IMR-90 (cell line): ENCODE data around the gene MPZL3. TPM values are rescaled to one million over a fixed set of nuclear protein-coding genes. Genes with fewer than 3 reads are reported as not detected.

Experiments
- ATAC-seq: fragments of 200-7000 bp; cut with Tn5 transposase; 2 replicates; pipeline ENCODE4 v1.9.1; 2020; ENCODE audit warnings: low read depth, mild to moderate bottlenecking, moderate library complexity
- BruUV-seq: library from RNA; stranded (reverse); fragments of 400-500 nt; replicated peaks from 2 replicates; lab custom pipeline; 2021; lab: Mats Ljungman, UMichigan
- CTCF ChIA-PET: fragments of 300-600 bp; formaldehyde crosslinking; extraction: SDS; loops from one replicate; lab custom pipeline; 2021; ENCODE audit warnings: antibody characterized with exemption; lab: Yijun Ruan, JAX
- POLR2A ChIA-PET: fragments of 300-600 bp; sonication (Branson Sonifier 250); formaldehyde crosslinking; loops from one replicate; lab custom pipeline; 2022; ENCODE audit warnings: antibody characterized with exemption; ENCODE audit not compliant: unreplicated experiment; lab: Charles Lee
- DNase-seq: peaks from one replicate; pipeline ENCODE4 v3.0.0; 2013
- H2AFZ ChIP-seq: replicated peaks from 2 replicates; pipeline ENCODE3; 2013; ENCODE audit warnings: low read length, mild to moderate bottlenecking; ENCODE audit not compliant: poor library complexity
- H2AK5ac ChIP-seq: 2 replicates; pipeline ENCODE4 v1.6.1; 2013; ENCODE audit warnings: low read depth, low read length, inconsistent platforms
- H2AK9ac ChIP-seq: replicated peaks from 2 replicates; pipeline ENCODE3; 2013; ENCODE audit warnings: mild to moderate bottlenecking, low read depth, low read length, moderate library complexity; ENCODE audit not compliant: poor library complexity
- H2BK120ac ChIP-seq: 2 replicates; pipeline ENCODE4 v1.6.1; 2013; ENCODE audit warnings: low read depth, low read length, inconsistent platforms
- H2BK15ac ChIP-seq: 3 replicates; pipeline ENCODE4 v1.6.1; 2013; ENCODE audit warnings: low read depth, low read length, inconsistent platforms
- H2BK20ac ChIP-seq: 2 replicates; pipeline ENCODE4 v1.6.1; 2013; ENCODE audit warnings: low read depth, mild to moderate bottlenecking, inconsistent platforms, low read length, moderate library complexity
- H2BK5ac ChIP-seq: 2 replicates; pipeline ENCODE4 v1.6.1; 2013; ENCODE audit warnings: mild to moderate bottlenecking, low read depth, low read length, inconsistent platforms; ENCODE audit not compliant: poor library complexity, severe bottlenecking
- H3K14ac ChIP-seq: replicated peaks from 2 replicates; pipeline ENCODE4 v1.6.1; 2013; ENCODE audit warnings: low read depth, low read length, inconsistent platforms
- H3K18ac ChIP-seq: 2 replicates; pipeline ENCODE4 v1.6.1; 2013; ENCODE audit warnings: low read depth, low read length, control low read depth
- H3K23ac ChIP-seq: 2 replicates; pipeline ENCODE4 v1.6.1; 2013; ENCODE audit warnings: low read depth, low read length, inconsistent platforms
- H3K27ac ChIP-seq: 2 replicates; pipeline ENCODE4 v1.5.1; 2013; ENCODE audit warnings: mild to moderate bottlenecking, control low read depth, low read length; ENCODE audit not compliant: insufficient read depth
- H3K27me3 ChIP-seq: 2 replicates; pipeline ENCODE4 v1.6.1; 2013; ENCODE audit warnings: low read length; ENCODE audit not compliant: control insufficient read depth, insufficient read depth
- H3K36me3 ChIP-seq: 2 replicates; pipeline ENCODE4 v1.6.1; 2013; ENCODE audit warnings: low read length, mixed read lengths; ENCODE audit not compliant: control insufficient read depth, insufficient read depth
- H3K4ac ChIP-seq: 2 replicates; pipeline ENCODE4 v1.6.1; 2013; ENCODE audit warnings: low read depth, low read length, inconsistent platforms
- H3K4me1 ChIP-seq: 2 replicates; pipeline ENCODE4 v1.6.1; 2013; ENCODE audit warnings: low read length, mixed read lengths; ENCODE audit not compliant: control insufficient read depth, insufficient read depth
- H3K4me2 ChIP-seq: 2 replicates; pipeline ENCODE4 v1.6.1; 2013; ENCODE audit warnings: low read depth, mild to moderate bottlenecking, control low read depth, low read length, moderate library complexity
- H3K4me3 ChIP-seq: 2 replicates; pipeline ENCODE4 v1.5.1; 2013; ENCODE audit warnings: low read depth, mild to moderate bottlenecking, control low read depth, low read length, moderate library complexity; ENCODE audit not compliant: insufficient read depth
- H3K56ac ChIP-seq: 2 replicates; pipeline ENCODE4 v1.6.1; 2013; ENCODE audit warnings: low read length, inconsistent platforms; ENCODE audit not compliant: insufficient read depth; ENCODE audit errors: extremely low read depth
- H3K79me1 ChIP-seq, 2 experiments: 2 replicates each; pipeline ENCODE4 v1.6.1; 2013; ENCODE audit warnings: low read length in 2 of 2, inconsistent platforms in 1 of 2, low read depth in 1 of 2
- H3K9ac ChIP-seq: 2 replicates; pipeline ENCODE4 v1.6.1; 2013; ENCODE audit warnings: low read depth, low read length, control low read depth
- H3K9me1 ChIP-seq: 2 replicates; pipeline ENCODE4 v1.6.1; 2013; ENCODE audit warnings: low read length, inconsistent platforms; ENCODE audit not compliant: insufficient read depth
- H3K9me3 ChIP-seq: 2 replicates; pipeline ENCODE4 v1.6.1; 2013; ENCODE audit warnings: low read length; ENCODE audit not compliant: control insufficient read depth, insufficient read depth
- H4K20me1 ChIP-seq: 2 replicates; pipeline ENCODE4 v1.6.1; 2013; ENCODE audit warnings: low read length, inconsistent platforms; ENCODE audit not compliant: insufficient read depth
- H4K5ac ChIP-seq: 2 replicates; pipeline ENCODE4 v1.6.1; 2013; ENCODE audit warnings: mild to moderate bottlenecking, low read depth, low read length, control low read depth
- H4K8ac ChIP-seq, 2 experiments: 2 replicates each; pipeline ENCODE4 v1.6.1; 2013; ENCODE audit warnings: low read depth in 2 of 2, low read length in 2 of 2, control low read depth in 1 of 2, inconsistent platforms in 1 of 2
- H4K91ac ChIP-seq: 2 replicates; pipeline ENCODE4 v1.6.1; 2013; ENCODE audit warnings: low read depth, low read length, inconsistent platforms; ENCODE audit not compliant: insufficient read depth
- BHLHE40 ChIP-seq: fragments of 150-350 bp; IDR thresholded peaks from 2 replicates; pipeline ENCODE4 v1.6.1; 2016; ENCODE audit warnings: mild to moderate bottlenecking, low read depth, low read length
- CEBPB ChIP-seq: IDR thresholded peaks from 2 replicates; pipeline ENCODE4 v1.6.1; 2012; ENCODE audit warnings: low read depth, low read length, improper control_type of control experiment
- ELK1 ChIP-seq: fragments of 150-350 bp; IDR thresholded peaks from 2 replicates; pipeline ENCODE4 v1.6.1; 2016; ENCODE audit warnings: low read depth, mild to moderate bottlenecking, low read length, moderate library complexity, borderline replicate concordance
- FOS ChIP-seq: fragments of 150-350 bp; IDR thresholded peaks from 2 replicates; pipeline ENCODE4 v1.6.1; 2016; ENCODE audit warnings: low read depth, low read length
- MAFK ChIP-seq: IDR thresholded peaks from 2 replicates; pipeline ENCODE4 v1.6.1; 2012; ENCODE audit warnings: low read depth, low read length, improper control_type of control experiment
- MAZ ChIP-seq: IDR thresholded peaks from 2 replicates; pipeline ENCODE4 v1.6.1; 2012; ENCODE audit warnings: low read depth, mild to moderate bottlenecking, low read length, improper control_type of control experiment, moderate library complexity, borderline replicate concordance
- MXI1 ChIP-seq: IDR thresholded peaks from 2 replicates; pipeline ENCODE4 v1.6.1; 2012; ENCODE audit warnings: low read depth, mild to moderate bottlenecking, low read length, moderate library complexity, borderline replicate concordance
- NFE2L2 ChIP-seq: fragments of 150-350 bp; IDR thresholded peaks from 2 replicates; pipeline ENCODE4 v1.6.1; 2016; ENCODE audit warnings: low read depth, mild to moderate bottlenecking, low read length
- POLR2A ChIP-seq: IDR thresholded peaks from 2 replicates; pipeline ENCODE4 v1.6.1; 2012; ENCODE audit warnings: mild to moderate bottlenecking, low read depth, low read length
- RAD21 ChIP-seq: IDR thresholded peaks from 2 replicates; pipeline ENCODE4 v1.6.1; 2012; ENCODE audit warnings: low read length, improper control_type of control experiment
- RCOR1 ChIP-seq: IDR thresholded peaks from 2 replicates; pipeline ENCODE4 v1.6.1; 2012; ENCODE audit warnings: mild to moderate bottlenecking, low read length, improper control_type of control experiment; ENCODE audit not compliant: insufficient replicate concordance
- RFX5 ChIP-seq: IDR thresholded peaks from 2 replicates; pipeline ENCODE4 v1.8.0; 2012; ENCODE audit warnings: low read depth, mild to moderate bottlenecking, low read length, moderate library complexity
- SMC3 ChIP-seq: fragments of 150-350 bp; IDR thresholded peaks from 2 replicates; pipeline ENCODE4 v1.6.1; 2016; ENCODE audit warnings: low read depth, mild to moderate bottlenecking, antibody characterized with exemption, low read length, moderate library complexity
- USF2 ChIP-seq: fragments of 150-350 bp; IDR thresholded peaks from 2 replicates; pipeline ENCODE4 v1.6.1; 2017; ENCODE audit warnings: mild to moderate bottlenecking, antibody characterized with exemption, low read length, low read depth
- WGBS, 2 experiments: methylation state at CpG; one replicate each; pipeline versions ENCODE4 v1.1.5 to v1.1.7; 2013; ENCODE audit warnings: missing lambda C conversion rate in 2 of 2; ENCODE audit not compliant: insufficient read length in 1 of 2; ENCODE audit errors: extremely low coverage in 2 of 2; 5-methylcytosine and 5-hydroxymethylcytosine counted together
- dilution Hi-C: fragments of 300-500 bp; cut with HindIII; formaldehyde crosslinking; loops from one replicate; pipeline ENCODE4 v1.14.3; 2018; ENCODE audit warnings: low sequenced_read_pairs; ENCODE audit not compliant: unreplicated experiment
- in situ Hi-C: fragments of 300-500 bp; cut with MboI; formaldehyde crosslinking; loops from 3 replicates; pipeline ENCODE4 v1.14.3; 2019; ENCODE audit warnings: low sequenced_read_pairs, inconsistent platforms, mixed read lengths
- intact Hi-C: fragments of 100-400 bp; cut with micrococcal nuclease; formaldehyde crosslinking; loops from 2 replicates; pipeline ENCODE4 v1.10.0; 2022
- polyA plus RNA-seq, 3 experiments: library from polyadenylated mRNA; depleted of rRNA; stranded (reverse); fragments of >200 nt; gene quantifications; 2 replicates each; pipeline ENCODE4 v1.2.3, GENCODE V29; 2012; ENCODE audit warnings: low replicate concordance in 1 of 3
- total RNA-seq: library from RNA; depleted of rRNA; stranded (reverse); fragments of >200 nt; gene quantifications from 2 replicates; pipeline ENCODE4 v1.2.3, GENCODE V29; 2012

MPZL3 gene
- total and polyA plus RNA-seq, 2 of the 4 experiments (the other 2 are of a cell fraction): 0.15 to 0.36 TPM

- no peak for TF ChIP-seq NFE2L2
- no peak for TF ChIP-seq USF2
- TF ChIP-seq RFX5: no peak
- no peak for TF ChIP-seq RCOR1
- no peak for TF ChIP-seq BHLHE40
- TF ChIP-seq CEBPB: no peak
- TF ChIP-seq SMC3: no peak
- no peak for TF ChIP-seq MAZ
- no peak for TF ChIP-seq MXI1
- TF ChIP-seq ELK1: no peak
- TF ChIP-seq MAFK: no peak
- TF ChIP-seq POLR2A: no peak
- no peak for TF ChIP-seq FOS
- TF ChIP-seq RAD21: no peak
- intact Hi-C loops (no loop called here), dilution Hi-C loops (no loop called here), in situ Hi-C loops (no loop called here)
- Histone ChIP-seq H4K20me1 (no peaks in the 10 kb centered on the region), H2AK5ac (no peak overlapping the region), H3K14ac (no peak overlapping the region), H3K4ac (no peak overlapping the region), H3K18ac (no peak overlapping the region), H3K9me1 (no peaks in the 10 kb centered on the region), H4K91ac (no peak overlapping the region), H2BK20ac (no peak overlapping the region), H2BK5ac (no peak overlapping the region), H3K9me3 (no peaks in the 10 kb centered on the region), H3K4me3 (no peak overlapping the region), H3K36me3 (no peaks in the 10 kb centered on the region), H2AK9ac (no peak overlapping the region), H3K56ac (no peak overlapping the region), H3K79me1 (no peaks in the 10 kb centered on the region), H3K23ac (no peak overlapping the region), H2AFZ (no peak overlapping the region), H3K4me1 (no peaks in the 10 kb centered on the region), H3K4me2 (no peak overlapping the region), H4K5ac (no peak overlapping the region), H4K8ac (no peak overlapping the region), H3K9ac (no peak overlapping the region), H3K27ac (no peak overlapping the region), H2BK120ac (no peak overlapping the region), H2BK15ac (no peak overlapping the region), H3K27me3 (no peaks in the 10 kb centered on the region; the same call in 1 of the 2 replicates)
- ChIA-PET CTCF (no interaction called here), POLR2A (no interaction called here)
- DNase-seq (no peak), ATAC-seq (no peak)
- BruUV-seq: no TSS peak
- no CpG with 5 or more reads among the region's 9 CpGs for WGBS, 2 experiments
These were observed 39.4 kb upstream of the MPZL3 start for GRCh38 chr11:118291477-118292135.
